GM19023 (cell line): ENCODE measurements around the gene RASA3.
"Not testable (repeated sequence)": the region's sequence is repeated elsewhere in the genome, so short reads cannot be mapped to it uniquely, and the experiment has no call there.

Experiments used
- ATAC-seq: cut with Tn5 transposase; IDR thresholded peaks from one replicate; pipeline ENCODE4 v1.9.1; 2021; ENCODE audit warnings: mild to moderate bottlenecking, moderate library complexity; ENCODE audit not compliant: unreplicated experiment

RASA3 gene

GRCh38 chr13:113995051-113995601, 137.3 kb downstream of the RASA3 start:
- ATAC-seq = no peak

GRCh38 chr13:113992276-113993005, 140.0 kb downstream of the RASA3 start:
- no peak for ATAC-seq

- no peak for ATAC-seq
Measured at GRCh38 chr13:113991676-113992179, 140.7 kb downstream of the RASA3 start.

DNA sequence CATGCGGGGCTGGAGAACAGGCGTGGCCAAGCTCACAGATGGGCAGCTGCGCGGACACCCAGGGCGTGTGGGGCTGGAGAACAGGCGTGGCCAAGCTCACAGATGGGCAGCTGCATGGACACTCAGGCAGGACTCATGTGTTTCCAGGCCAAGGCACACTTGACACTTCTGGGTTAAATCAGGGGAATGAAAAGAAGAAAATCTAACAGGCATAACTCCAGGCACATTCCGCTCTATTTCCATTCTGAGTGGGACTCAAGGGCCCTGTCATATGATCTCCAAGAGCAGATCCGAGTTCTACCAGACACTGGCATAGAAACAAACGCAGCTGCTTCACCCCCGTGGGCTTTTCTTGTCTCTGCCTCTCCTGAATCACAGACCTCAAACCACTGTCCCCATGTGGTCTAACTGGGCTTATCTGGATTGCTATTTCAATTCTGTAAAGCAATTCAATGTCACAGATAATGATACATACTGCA, 141.2 kb downstream of the RASA3 start:
- no peak for ATAC-seq

- ATAC-seq = no peak
Measured at GRCh38 chr13:113990321-113990837, 142.0 kb downstream of the RASA3 start.

- ATAC-seq = no peak
Measured at GRCh38 chr13:113989585-113990300, 142.7 kb downstream of the RASA3 start.

DNA sequence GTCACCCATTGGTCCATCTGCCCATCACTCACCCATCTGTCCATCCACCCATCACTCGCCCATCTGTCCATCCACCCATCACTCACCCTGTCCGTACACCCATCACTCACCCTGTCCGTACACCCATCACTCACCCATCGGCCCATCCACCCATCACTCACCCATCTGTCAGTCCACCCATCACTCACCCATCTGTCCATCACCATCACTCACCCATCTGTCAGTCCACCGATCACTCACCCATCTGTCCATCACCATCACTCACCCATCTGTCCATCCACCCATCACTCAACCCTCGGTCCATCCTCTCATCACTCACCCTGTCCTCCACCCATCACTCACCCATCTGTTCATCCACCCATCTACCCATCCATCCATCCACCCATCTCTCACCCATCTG, 143.6 kb downstream of the RASA3 start:
- not testable (repeated sequence) for ATAC-seq

DNA sequence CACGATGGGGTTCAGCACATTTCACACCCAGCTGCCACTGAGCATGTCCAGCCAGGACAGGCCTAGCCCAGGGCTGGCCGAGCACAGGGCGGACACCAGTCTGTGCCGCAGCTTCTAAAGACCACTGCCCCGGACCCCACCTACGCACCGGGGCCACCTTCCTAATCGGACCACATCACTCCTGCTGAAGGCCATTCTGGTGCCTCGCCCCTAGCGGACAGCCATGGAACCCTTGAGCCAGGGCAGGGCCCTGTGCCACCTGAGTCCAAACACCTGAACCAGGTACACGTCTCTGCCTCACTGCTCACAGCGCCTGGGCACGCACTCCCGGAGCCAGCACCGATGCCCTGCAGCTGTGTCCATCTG, 150.1 kb downstream of the RASA3 start:
- ATAC-seq = no peak

GRCh38 chr13:113981611-113982295, 150.7 kb downstream of the RASA3 start:
- ATAC-seq = no peak

DNA sequence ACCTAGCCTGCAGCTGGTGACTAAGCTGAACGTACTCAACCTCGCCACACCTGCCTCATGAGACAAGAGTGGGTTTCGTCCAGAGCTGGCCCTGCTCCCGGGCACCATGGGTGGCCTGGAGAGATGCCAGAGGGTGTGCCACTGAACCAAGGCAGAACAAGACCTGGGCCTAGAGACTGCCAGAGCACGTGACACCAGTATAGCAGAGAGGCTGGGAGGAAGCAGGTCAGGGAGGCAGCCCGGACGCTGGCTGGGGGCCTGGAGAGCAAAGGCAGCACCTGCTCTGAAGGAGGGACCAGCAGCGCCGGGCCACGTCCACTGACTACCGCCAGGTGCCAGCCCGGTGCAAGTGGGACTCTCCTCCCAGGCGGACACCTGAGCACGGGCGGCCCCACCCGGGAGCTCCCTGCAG, 151.2 kb downstream of the RASA3 start:
- no peak for ATAC-seq

DNA sequence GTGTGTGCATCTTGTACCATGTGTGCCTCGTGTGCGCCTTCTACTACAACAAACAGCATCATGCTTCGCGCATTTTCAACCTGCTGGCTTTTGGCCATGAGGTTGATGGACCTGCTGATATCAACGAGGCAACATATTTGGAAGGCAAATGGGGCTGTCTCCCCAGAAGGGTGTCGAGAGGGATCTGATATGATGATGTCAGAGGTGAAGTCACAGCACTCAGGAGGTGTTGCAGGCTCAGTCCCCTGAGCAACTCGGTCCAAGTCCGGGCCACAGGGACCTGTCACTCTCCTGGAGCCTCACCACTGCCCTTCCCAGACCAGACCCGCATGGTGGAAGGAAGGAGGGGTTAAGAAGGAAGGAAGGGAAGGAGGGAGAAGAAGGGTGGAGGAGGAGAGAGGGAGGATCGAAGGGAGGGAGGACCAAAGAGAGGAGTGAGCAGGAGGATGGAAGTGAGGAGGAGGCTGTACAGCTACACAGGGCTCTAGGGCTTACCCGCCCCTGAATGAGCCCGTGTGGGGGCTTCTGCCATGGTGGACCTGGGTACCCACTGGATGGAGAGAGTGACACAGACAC, 151.8 kb downstream of the RASA3 start:
- no peak for ATAC-seq

DNA sequence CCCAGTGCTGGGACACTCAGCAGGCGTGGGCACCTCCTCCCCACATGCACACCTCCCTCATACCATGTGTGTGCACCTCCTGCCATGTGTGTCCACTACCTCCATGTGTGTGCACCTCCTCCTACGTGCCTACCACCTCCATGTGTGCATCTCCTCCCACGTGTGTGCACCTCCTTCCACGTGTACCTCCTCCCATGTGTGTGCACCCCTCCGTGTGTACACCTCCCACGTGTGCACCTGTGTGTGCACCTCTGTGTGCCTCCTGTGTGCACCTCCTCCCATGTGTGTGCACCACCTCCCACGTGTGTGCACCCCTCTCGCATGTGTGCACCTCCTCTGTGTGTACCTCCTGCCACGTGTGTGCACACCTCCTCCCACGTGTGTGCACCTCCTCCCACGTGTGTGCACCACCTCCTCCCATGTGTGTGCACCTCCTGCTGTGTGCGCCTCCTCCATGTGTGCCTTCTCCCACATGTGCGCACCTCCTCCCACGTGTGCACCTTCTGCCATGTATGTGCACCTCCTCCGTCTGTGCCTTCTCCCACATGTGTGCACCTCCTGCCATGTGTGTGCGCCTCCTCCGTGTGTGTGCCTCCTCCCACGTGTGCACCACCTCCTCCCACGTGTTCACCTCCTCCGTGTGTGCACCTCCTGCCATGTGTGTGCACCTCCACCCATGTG, 152.5 kb downstream of the RASA3 start:
- ATAC-seq = no peak

GRCh38 chr13:113978741-113979481, 153.5 kb downstream of the RASA3 start:
- no peak for ATAC-seq

DNA sequence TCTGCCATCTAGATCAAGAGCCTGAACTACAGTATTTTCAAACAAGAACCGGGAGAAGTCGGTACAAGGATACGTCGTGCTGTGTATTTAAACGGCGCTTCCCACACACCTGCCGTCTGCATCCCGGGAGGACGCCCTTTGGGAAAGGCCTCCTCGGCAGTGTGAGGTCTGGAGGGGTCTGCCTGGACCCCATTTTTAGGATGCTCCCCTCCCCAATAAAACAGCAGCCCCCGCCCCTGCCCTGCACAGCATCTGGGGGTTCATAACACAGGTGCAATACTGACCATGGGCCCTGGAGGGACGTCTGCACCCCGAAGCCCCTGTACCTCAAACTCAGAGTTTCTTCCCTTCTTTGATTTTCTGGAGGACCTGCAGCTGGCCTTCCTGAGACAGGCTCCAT, 154.4 kb downstream of the RASA3 start:
- ATAC-seq = no peak

GRCh38 chr13:113976711-113977684, 155.4 kb downstream of the RASA3 start:
- ATAC-seq = no peak

DNA sequence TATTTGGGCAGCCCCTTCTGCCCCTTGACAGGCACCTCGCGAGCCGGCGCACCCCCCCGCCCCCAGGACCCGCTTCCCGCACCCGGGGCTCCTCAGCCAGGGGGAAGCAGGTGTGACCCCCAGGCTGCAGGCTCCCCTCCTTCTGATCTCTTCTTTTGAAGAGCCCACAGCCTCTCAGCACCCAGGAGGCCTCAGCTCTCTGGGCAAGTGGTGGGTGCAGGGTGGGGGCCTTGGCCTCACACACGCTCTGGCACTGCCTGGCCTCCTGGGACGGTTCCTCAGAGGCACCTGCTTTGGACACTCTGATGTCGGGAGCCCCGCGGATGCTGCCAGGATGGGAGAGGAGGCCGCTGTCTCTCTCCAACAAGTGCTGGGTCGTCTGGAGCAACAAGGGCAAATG, 157.0 kb downstream of the RASA3 start:
- ATAC-seq = no peak

GRCh38 chr13:113974304-113975281, 157.8 kb downstream of the RASA3 start:
- ATAC-seq = no peak
